Neural cell (in vitro differentiated cells): Measurements from ENCODE around the gene DLG5. TPM values are rescaled to one million over a fixed set of nuclear protein-coding genes. Genes with fewer than 3 reads are reported as not detected.
A peak's percentile ranks its signal among the peaks of the same experiment; 100 is the strongest.

Experiments
- H2AFZ ChIP-seq: fragments of 200-600, 300-800 bp; sonication (generic), shearing (Covaris generic); 2 replicates; pipeline ENCODE4 v1.6.0; 2014; ENCODE audit warnings: low read depth, mild to moderate bottlenecking, antibody characterized with exemption, low read length, moderate library complexity
- H3F3A ChIP-seq: fragments of 200-600 bp; shearing (Covaris generic); 2 replicates; pipeline ENCODE4 v1.6.1; 2016; ENCODE audit warnings: mild to moderate bottlenecking, moderate library complexity, mixed read lengths, antibody characterized with exemption, low read length; ENCODE audit not compliant: insufficient read depth, poor library complexity, severe bottlenecking
- H3K27ac ChIP-seq: fragments of 200-600, 300-800 bp; sonication (generic), shearing (Covaris generic); 2 replicates; pipeline ENCODE4 v1.5.1; 2014; ENCODE audit warnings: mild to moderate bottlenecking, low read length, moderate library complexity
- H3K27me3 ChIP-seq: fragments of 300-800, 200-600 bp; sonication (generic), shearing (Covaris generic); 2 replicates; pipeline ENCODE4 v1.6.0; 2014; ENCODE audit warnings: mild to moderate bottlenecking, low read depth, low read length, moderate library complexity; ENCODE audit not compliant: insufficient read depth
- H3K36me3 ChIP-seq: fragments of 300-800, 200-600 bp; sonication (generic), shearing (Covaris generic); 2 replicates; pipeline ENCODE4 v1.5.1; 2014; ENCODE audit warnings: mild to moderate bottlenecking, antibody characterized with exemption, low read length, moderate library complexity; ENCODE audit not compliant: insufficient read depth
- H3K4me2 ChIP-seq: fragments of 300-800, 200-600 bp; sonication (generic), shearing (Covaris generic); 2 replicates; pipeline ENCODE4 v1.6.0; 2014; ENCODE audit warnings: mild to moderate bottlenecking, low read length
- H3K4me3 ChIP-seq: fragments of 300-800, 200-600 bp; sonication (generic), shearing (Covaris generic); 2 replicates; pipeline ENCODE4 v1.5.1; 2014; ENCODE audit warnings: mild to moderate bottlenecking, low read length, moderate library complexity
- H3K79me2 ChIP-seq: fragments of 200-600 bp; shearing (Covaris generic); replicated peaks from 2 replicates; pipeline ENCODE4 v1.6.0; 2014; ENCODE audit warnings: mild to moderate bottlenecking, low read length, moderate library complexity; ENCODE audit not compliant: insufficient read depth
- H3K9ac ChIP-seq: fragments of 300-800, 200-600 bp; sonication (generic), shearing (Covaris generic); 2 replicates; pipeline ENCODE4 v1.6.1; 2016; ENCODE audit warnings: mild to moderate bottlenecking, low read length, mixed read lengths
- H3K9me2 ChIP-seq: fragments of 200-600 bp; shearing (Covaris generic); 2 replicates; pipeline ENCODE4 v1.6.1; 2016; ENCODE audit warnings: mild to moderate bottlenecking, low read length, mixed read lengths; ENCODE audit not compliant: insufficient read depth
- H3K9me3 ChIP-seq: fragments of 200-600, 300-800 bp; sonication (generic), shearing (Covaris generic); 2 replicates; pipeline ENCODE4 v1.6.1; 2016; ENCODE audit warnings: mild to moderate bottlenecking, mixed run types, low read length, moderate library complexity, mixed read lengths
- H4K20me1 ChIP-seq: fragments of 200-600 bp; shearing (Covaris generic); 2 replicates; pipeline ENCODE4 v1.6.1; 2016; ENCODE audit warnings: mild to moderate bottlenecking, mixed run types; ENCODE audit not compliant: insufficient read depth
- MXI1 ChIP-seq: fragments of 450-650 bp; conservative IDR thresholded peaks from 2 replicates; pipeline ENCODE4 v1.6.1; 2014; ENCODE audit warnings: antibody characterized with exemption, mild to moderate bottlenecking; ENCODE audit not compliant: poor library complexity, severe bottlenecking
- POLR2AphosphoS5 ChIP-seq: IDR thresholded peaks from 2 replicates; pipeline ENCODE4 v1.6.1; 2012
- RAD21 ChIP-seq: fragments of 450-650 bp; conservative IDR thresholded peaks from 2 replicates; pipeline ENCODE4 v1.6.1; 2014; ENCODE audit warnings: antibody characterized with exemption, mild to moderate bottlenecking, moderate library complexity
- SMC3 ChIP-seq: fragments of 450-650 bp; conservative IDR thresholded peaks from 2 replicates; pipeline ENCODE4 v1.6.1; 2014; ENCODE audit warnings: antibody characterized with exemption, mild to moderate bottlenecking, moderate library complexity; ENCODE audit not compliant: poor library complexity
- polyA plus RNA-seq: library from polyadenylated mRNA; depleted of rRNA; stranded (reverse); fragments of >200 nt; gene quantifications from 2 replicates; pipeline ENCODE4 v1.2.3, GENCODE V29; 2014
- TF ChIP-seq, protein P1 (sequence below): IDR thresholded peaks from 2 replicates; pipeline ENCODE4 v1.6.1; 2012; ENCODE audit warnings: borderline replicate concordance
- TF ChIP-seq, protein P2 (sequence below): fragments of 450-650 bp; IDR thresholded peaks from 2 replicates; pipeline ENCODE4 v1.5.1; 2014; ENCODE audit warnings: antibody characterized with exemption, mild to moderate bottlenecking, moderate library complexity; ENCODE audit not compliant: poor library complexity, severe bottlenecking

Gene DLG5
- polyA plus RNA-seq, 1 donor from 2014 or later, result 72.9 TPM

- no peak overlapping the region for H3K4me3 ChIP-seq
- H3K27ac ChIP-seq, result no peak overlapping the region
- TF ChIP-seq, protein P1, sequence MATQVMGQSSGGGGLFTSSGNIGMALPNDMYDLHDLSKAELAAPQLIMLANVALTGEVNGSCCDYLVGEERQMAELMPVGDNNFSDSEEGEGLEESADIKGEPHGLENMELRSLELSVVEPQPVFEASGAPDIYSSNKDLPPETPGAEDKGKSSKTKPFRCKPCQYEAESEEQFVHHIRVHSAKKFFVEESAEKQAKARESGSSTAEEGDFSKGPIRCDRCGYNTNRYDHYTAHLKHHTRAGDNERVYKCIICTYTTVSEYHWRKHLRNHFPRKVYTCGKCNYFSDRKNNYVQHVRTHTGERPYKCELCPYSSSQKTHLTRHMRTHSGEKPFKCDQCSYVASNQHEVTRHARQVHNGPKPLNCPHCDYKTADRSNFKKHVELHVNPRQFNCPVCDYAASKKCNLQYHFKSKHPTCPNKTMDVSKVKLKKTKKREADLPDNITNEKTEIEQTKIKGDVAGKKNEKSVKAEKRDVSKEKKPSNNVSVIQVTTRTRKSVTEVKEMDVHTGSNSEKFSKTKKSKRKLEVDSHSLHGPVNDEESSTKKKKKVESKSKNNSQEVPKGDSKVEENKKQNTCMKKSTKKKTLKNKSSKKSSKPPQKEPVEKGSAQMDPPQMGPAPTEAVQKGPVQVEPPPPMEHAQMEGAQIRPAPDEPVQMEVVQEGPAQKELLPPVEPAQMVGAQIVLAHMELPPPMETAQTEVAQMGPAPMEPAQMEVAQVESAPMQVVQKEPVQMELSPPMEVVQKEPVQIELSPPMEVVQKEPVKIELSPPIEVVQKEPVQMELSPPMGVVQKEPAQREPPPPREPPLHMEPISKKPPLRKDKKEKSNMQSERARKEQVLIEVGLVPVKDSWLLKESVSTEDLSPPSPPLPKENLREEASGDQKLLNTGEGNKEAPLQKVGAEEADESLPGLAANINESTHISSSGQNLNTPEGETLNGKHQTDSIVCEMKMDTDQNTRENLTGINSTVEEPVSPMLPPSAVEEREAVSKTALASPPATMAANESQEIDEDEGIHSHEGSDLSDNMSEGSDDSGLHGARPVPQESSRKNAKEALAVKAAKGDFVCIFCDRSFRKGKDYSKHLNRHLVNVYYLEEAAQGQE, result no peak
- no peak for TF ChIP-seq MXI1
- no peaks in the 10 kb centered on the region for H3K9me2 ChIP-seq
- H3K27me3 ChIP-seq, result no peaks in the 10 kb centered on the region
- peaks cover 6% of the 10 kb centered on the region for H3K36me3 ChIP-seq
- H3K4me2 ChIP-seq, result no peak overlapping the region
- no peak overlapping the region for H3K9ac ChIP-seq
- no peaks in the 10 kb centered on the region for H3K79me2 ChIP-seq
- no peaks in the 10 kb centered on the region for H3F3A ChIP-seq
- no peaks in the 10 kb centered on the region for H3K9me3 ChIP-seq
- H2AFZ ChIP-seq, result no peak overlapping the region
- no peaks in the 10 kb centered on the region for H4K20me1 ChIP-seq
Observed at GRCh38 chr10:77975086-77975666, 48.6 kb upstream of the DLG5 start.

GRCh38 chr10:77974396-77975074 lies 48.0 kb upstream of the DLG5 start:
- H3F3A ChIP-seq, result no peaks in the 10 kb centered on the region
- no peaks in the 10 kb centered on the region for H3K79me2 ChIP-seq
- H3K27ac ChIP-seq, result no peak overlapping the region
- no peaks in the 10 kb centered on the region for H3K9me2 ChIP-seq
- H3K36me3 ChIP-seq, result peaks cover 6% of the 10 kb centered on the region
- no peak overlapping the region for H3K4me2 ChIP-seq
- H4K20me1 ChIP-seq, result no peaks in the 10 kb centered on the region
- no peak overlapping the region for H2AFZ ChIP-seq
- H3K27me3 ChIP-seq, result no peaks in the 10 kb centered on the region
- H3K9ac ChIP-seq, result no peak overlapping the region
- H3K9me3 ChIP-seq, result no peaks in the 10 kb centered on the region
- TF ChIP-seq RAD21, result peak; percentile 27
- no peak for TF ChIP-seq SMC3
- TF ChIP-seq POLR2AphosphoS5, result no peak
- no peak overlapping the region for H3K4me3 ChIP-seq

- Histone ChIP-seq H3K9me3 (no peaks in the 10 kb centered on the region), H2AFZ (no peak overlapping the region), H4K20me1 (no peaks in the 10 kb centered on the region), H3K36me3 (peaks cover 6% of the 10 kb centered on the region), H3F3A (no peaks in the 10 kb centered on the region), H3K79me2 (no peaks in the 10 kb centered on the region), H3K4me2 (no peak overlapping the region), H3K4me3 (no peak overlapping the region), H3K9me2 (no peaks in the 10 kb centered on the region), H3K27me3 (no peaks in the 10 kb centered on the region), H3K27ac (no peak overlapping the region), H3K9ac (no peak overlapping the region)
- TF ChIP-seq, protein P2, sequence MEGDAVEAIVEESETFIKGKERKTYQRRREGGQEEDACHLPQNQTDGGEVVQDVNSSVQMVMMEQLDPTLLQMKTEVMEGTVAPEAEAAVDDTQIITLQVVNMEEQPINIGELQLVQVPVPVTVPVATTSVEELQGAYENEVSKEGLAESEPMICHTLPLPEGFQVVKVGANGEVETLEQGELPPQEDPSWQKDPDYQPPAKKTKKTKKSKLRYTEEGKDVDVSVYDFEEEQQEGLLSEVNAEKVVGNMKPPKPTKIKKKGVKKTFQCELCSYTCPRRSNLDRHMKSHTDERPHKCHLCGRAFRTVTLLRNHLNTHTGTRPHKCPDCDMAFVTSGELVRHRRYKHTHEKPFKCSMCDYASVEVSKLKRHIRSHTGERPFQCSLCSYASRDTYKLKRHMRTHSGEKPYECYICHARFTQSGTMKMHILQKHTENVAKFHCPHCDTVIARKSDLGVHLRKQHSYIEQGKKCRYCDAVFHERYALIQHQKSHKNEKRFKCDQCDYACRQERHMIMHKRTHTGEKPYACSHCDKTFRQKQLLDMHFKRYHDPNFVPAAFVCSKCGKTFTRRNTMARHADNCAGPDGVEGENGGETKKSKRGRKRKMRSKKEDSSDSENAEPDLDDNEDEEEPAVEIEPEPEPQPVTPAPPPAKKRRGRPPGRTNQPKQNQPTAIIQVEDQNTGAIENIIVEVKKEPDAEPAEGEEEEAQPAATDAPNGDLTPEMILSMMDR, result no peak
- TF ChIP-seq SMC3, result no peak
Observed at GRCh38 chr10:77973276-77973675, 46.7 kb upstream of the DLG5 start.
